SK-N-SH (cell line): ENCODE measurements around the gene LRRC58. TPM values are rescaled to one million over a fixed set of nuclear protein-coding genes. Genes with fewer than 3 reads are reported as not detected.

Experiments used
- CTCF ChIA-PET: fragments of 300-600, 350-600 bp; formaldehyde crosslinking; extraction: SDS; loops from one replicate; lab custom pipeline; 2021; lab: Yijun Ruan, JAX
- POLR2A ChIA-PET: fragments of 350-600 bp; sonication (Branson Sonifier 250); formaldehyde crosslinking; extraction: SDS; loops from one replicate; lab custom pipeline; 2020; ENCODE audit warnings: antibody characterized with exemption, inconsistent platforms; lab: Yijun Ruan, JAX
- DNase-seq: peaks from one replicate; pipeline ENCODE4 v3.0.0; 2012
- H2AFZ ChIP-seq: fragments of 200-600 bp; sonication (generic); 2 replicates; pipeline ENCODE4 v1.8.1; 2016; ENCODE audit warnings: antibody characterized with exemption, mild to moderate bottlenecking, low read depth
- H3F3A ChIP-seq: fragments of 200-600 bp; sonication (generic); replicated peaks from 2 replicates; pipeline ENCODE3; 2016; ENCODE audit warnings: antibody characterized with exemption, mild to moderate bottlenecking; ENCODE audit not compliant: insufficient read depth
- H3K27ac ChIP-seq, 2 experiments: fragments of 200-500 bp in 1 of 2; fragments of 200-600 bp in 1 of 2; sonication (Bioruptor generic) in 1 of 2; sonication (generic), shearing (Covaris generic) in 1 of 2; 2 replicates each; pipeline versions ENCODE4 v1.5.1 to v1.6.1; 2014 to 2016; ENCODE audit warnings: low read depth in 2 of 2, inconsistent platforms in 1 of 2, low read length in 1 of 2, mild to moderate bottlenecking in 1 of 2, mixed read lengths in 1 of 2
- H3K27me3 ChIP-seq: fragments of 200-600 bp; sonication (generic), shearing (Covaris generic); 2 replicates; pipeline ENCODE4 v1.6.1; 2016; ENCODE audit warnings: mixed run types; ENCODE audit not compliant: insufficient read depth
- H3K36me3 ChIP-seq, 2 experiments: fragments of 200-500 bp in 1 of 2; fragments of 200-600 bp in 1 of 2; sonication (Bioruptor generic) in 1 of 2; sonication (generic) in 1 of 2; replicated peaks in 1 of 2; 2 replicates each; pipeline versions ENCODE3 to v1.5.1; 2014 to 2016; ENCODE audit warnings: low read length in 1 of 2, mild to moderate bottlenecking in 1 of 2; ENCODE audit not compliant: insufficient read depth in 2 of 2, control insufficient read depth in 1 of 2
- H3K4me1 ChIP-seq, 2 experiments: fragments of 200-500 bp in 1 of 2; fragments of 200-600 bp in 1 of 2; sonication (Bioruptor generic) in 1 of 2; sonication (generic), shearing (Covaris generic) in 1 of 2; 2 replicates each; pipeline versions ENCODE4 v1.5.1 to v1.6.1; 2014 to 2016; ENCODE audit warnings: low read depth in 1 of 2, low read length in 1 of 2, mixed run types in 1 of 2; ENCODE audit not compliant: insufficient read depth in 2 of 2, control insufficient read depth in 1 of 2
- H3K4me2 ChIP-seq: fragments of 200-600 bp; sonication (generic), shearing (Covaris generic); 2 replicates; pipeline ENCODE4 v1.6.1; 2017; ENCODE audit warnings: mixed run types
- H3K4me3 ChIP-seq, 2 experiments: fragments of 200-500 bp in 1 of 2; fragments of 200-600 bp in 1 of 2; sonication (Bioruptor generic) in 1 of 2; sonication (generic), shearing (Covaris generic) in 1 of 2; 2 replicates each; pipeline versions ENCODE4 v1.5.1 to v1.8.1; 2014 to 2016; ENCODE audit warnings: low read depth in 2 of 2, inconsistent platforms in 1 of 2, low read length in 1 of 2, mild to moderate bottlenecking in 1 of 2, mixed read lengths in 1 of 2, moderate library complexity in 1 of 2
- H3K79me2 ChIP-seq: fragments of 200-600 bp; sonication (generic); 2 replicates; pipeline ENCODE4 v1.8.1; 2017; ENCODE audit warnings: mild to moderate bottlenecking; ENCODE audit not compliant: insufficient read depth
- H3K9ac ChIP-seq: fragments of 200-600 bp; sonication (generic); 2 replicates; pipeline ENCODE4 v1.6.1; 2017; ENCODE audit warnings: mixed run types
- H3K9me2 ChIP-seq: fragments of 200-600 bp; sonication (generic); 2 replicates; pipeline ENCODE4 v1.6.1; 2017; ENCODE audit warnings: mixed run types
- H3K9me3 ChIP-seq: fragments of 200-600 bp; sonication (generic); 2 replicates; pipeline ENCODE4 v1.6.1; 2017; ENCODE audit warnings: mixed run types, mild to moderate bottlenecking, moderate library complexity
- H4K20me1 ChIP-seq: fragments of 200-600 bp; sonication (generic); 2 replicates; pipeline ENCODE4 v1.6.1; 2017; ENCODE audit warnings: mild to moderate bottlenecking, mixed run types; ENCODE audit not compliant: insufficient read depth
- EZH2phosphoT487 ChIP-seq: fragments of 200-600 bp; sonication (generic); IDR thresholded peaks from 2 replicates; pipeline ENCODE4 v1.6.1; 2017; ENCODE audit warnings: low read depth, mixed run types, mild to moderate bottlenecking, antibody characterized with exemption, moderate library complexity, borderline replicate concordance
- FOSL2 ChIP-seq: IDR thresholded peaks from 2 replicates; pipeline ENCODE4 v1.4.0; 2012; ENCODE audit warnings: low read depth, mild to moderate bottlenecking, moderate library complexity, borderline replicate concordance
- FOXJ3 ChIP-seq: sonication (generic); formaldehyde crosslinking; IDR thresholded peaks from 2 replicates; pipeline ENCODE4 v1.5.1; 2020; ENCODE audit warnings: mild to moderate bottlenecking, missing genetic modification reagents
- GABPA ChIP-seq: IDR thresholded peaks from 2 replicates; pipeline ENCODE4 v1.4.0; 2012; ENCODE audit warnings: low read depth, mild to moderate bottlenecking
- IRF3 ChIP-seq: fragments of 150-350 bp; IDR thresholded peaks from 2 replicates; pipeline ENCODE4 v1.6.1; 2016; ENCODE audit warnings: mild to moderate bottlenecking, low read depth, low read length
- NFIC ChIP-seq: IDR thresholded peaks from 2 replicates; pipeline ENCODE4 v1.4.0; 2012; ENCODE audit warnings: borderline replicate concordance
- NRF1 ChIP-seq: IDR thresholded peaks from 2 replicates; pipeline ENCODE4 v1.6.1; 2012; ENCODE audit warnings: low read depth, mild to moderate bottlenecking, low read length
- POLR2AphosphoS5 ChIP-seq: IDR thresholded peaks from 2 replicates; pipeline ENCODE4 v1.6.1; 2012; ENCODE audit warnings: low read depth, low read length
- RAD21 ChIP-seq: IDR thresholded peaks from 2 replicates; pipeline ENCODE4 v1.6.1; 2012; ENCODE audit warnings: mild to moderate bottlenecking, low read length
- RCOR1 ChIP-seq: fragments of 150-350 bp; IDR thresholded peaks from 2 replicates; pipeline ENCODE4 v1.6.1; 2017; ENCODE audit warnings: antibody characterized with exemption, low read length
- RFX5 ChIP-seq: IDR thresholded peaks from 2 replicates; pipeline ENCODE4 v1.6.1; 2012; ENCODE audit warnings: mild to moderate bottlenecking, improper control_type of control experiment, low read length
- SIN3A ChIP-seq: IDR thresholded peaks from 2 replicates; pipeline ENCODE4 v1.6.1; 2012; ENCODE audit warnings: low read depth, mild to moderate bottlenecking, low read length, moderate library complexity, borderline replicate concordance
- SMC3 ChIP-seq: IDR thresholded peaks from 2 replicates; pipeline ENCODE4 v1.6.1; 2012; ENCODE audit warnings: low read depth, low read length, improper control_type of control experiment
- TAF1 ChIP-seq: IDR thresholded peaks from 2 replicates; pipeline ENCODE4 v1.6.1; 2012; ENCODE audit warnings: low read depth, mild to moderate bottlenecking, low read length, moderate library complexity, borderline replicate concordance
- TCF12 ChIP-seq: IDR thresholded peaks from 2 replicates; pipeline ENCODE4 v1.4.0; 2012
- TEAD4 ChIP-seq: IDR thresholded peaks from 2 replicates; pipeline ENCODE4 v1.4.0; 2012; ENCODE audit warnings: mild to moderate bottlenecking, borderline replicate concordance; ENCODE audit not compliant: insufficient read depth
- YY1 ChIP-seq: IDR thresholded peaks from 2 replicates; pipeline ENCODE4 v1.4.0; 2012; ENCODE audit warnings: low read depth, mild to moderate bottlenecking
- WGBS: methylation state at CpG from one replicate; pipeline ENCODE4 v1.1.6; 2017; ENCODE audit warnings: low lambda C conversion rate; 5-methylcytosine and 5-hydroxymethylcytosine counted together
- polyA plus RNA-seq, 3 experiments: library from polyadenylated mRNA; depleted of rRNA; stranded (reverse); fragments of >200 nt; gene quantifications; 2 replicates each; pipeline ENCODE4 v1.2.3, GENCODE V29; 2012
- TF ChIP-seq, protein P1 (sequence below): IDR thresholded peaks from 2 replicates; pipeline ENCODE4; 2012
- TF ChIP-seq, protein P2 (sequence below): IDR thresholded peaks from 2 replicates; pipeline ENCODE4 v1.4.0; 2012; ENCODE audit warnings: low read depth, borderline replicate concordance
- TF ChIP-seq, protein P3 (sequence below): IDR thresholded peaks from 2 replicates; pipeline ENCODE4 v1.4.0; 2012; ENCODE audit warnings: low read depth
- TF ChIP-seq, protein P4 (sequence below): IDR thresholded peaks from 2 replicates; pipeline ENCODE4 v1.4.0; 2012; ENCODE audit warnings: low read depth, borderline replicate concordance

Gene LRRC58
- polyA plus RNA-seq, 1 of the 3 experiments (the other 2 are of a cell fraction): 5.8 TPM

DNA sequence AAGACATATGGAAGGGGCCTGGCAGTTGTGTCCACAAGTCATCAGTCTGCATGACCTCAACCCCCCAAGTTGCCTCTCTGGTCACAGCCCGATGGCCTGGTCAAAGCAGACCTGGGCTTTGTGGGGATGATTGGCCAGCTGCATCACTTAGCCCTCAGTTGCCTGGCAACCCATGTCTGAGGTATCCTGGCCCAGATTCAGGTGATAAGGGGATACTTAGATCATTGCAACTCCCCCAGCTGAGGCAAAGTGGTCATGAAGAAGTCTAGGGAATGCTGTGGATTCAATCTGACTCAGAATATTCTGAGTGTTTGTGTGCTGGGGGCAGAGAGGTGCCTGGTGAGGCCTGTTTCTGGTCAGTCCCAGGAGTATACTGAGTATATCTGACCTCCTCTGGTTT lies 69.1 kb downstream of the LRRC58 start:
- no peak overlapping the region for H3K27ac ChIP-seq
- H3K9me2 ChIP-seq: no peaks in the 10 kb centered on the region
- no peaks in the 10 kb centered on the region for H3F3A ChIP-seq
- TF ChIP-seq, protein P1, sequence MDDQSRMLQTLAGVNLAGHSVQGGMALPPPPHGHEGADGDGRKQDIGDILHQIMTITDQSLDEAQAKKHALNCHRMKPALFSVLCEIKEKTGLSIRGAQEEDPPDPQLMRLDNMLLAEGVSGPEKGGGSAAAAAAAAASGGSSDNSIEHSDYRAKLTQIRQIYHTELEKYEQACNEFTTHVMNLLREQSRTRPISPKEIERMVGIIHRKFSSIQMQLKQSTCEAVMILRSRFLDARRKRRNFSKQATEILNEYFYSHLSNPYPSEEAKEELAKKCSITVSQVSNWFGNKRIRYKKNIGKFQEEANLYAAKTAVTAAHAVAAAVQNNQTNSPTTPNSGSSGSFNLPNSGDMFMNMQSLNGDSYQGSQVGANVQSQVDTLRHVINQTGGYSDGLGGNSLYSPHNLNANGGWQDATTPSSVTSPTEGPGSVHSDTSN: no peak
- TF ChIP-seq TCF12 (no peak), YY1 (no peak), NRF1 (no peak), POLR2AphosphoS5 (no peak), SIN3A (no peak), GABPA (no peak), EZH2phosphoT487 (no peak), TAF1 (no peak), IRF3 (no peak), SMC3 (no peak), RFX5 (no peak)
- TF ChIP-seq, protein P2, sequence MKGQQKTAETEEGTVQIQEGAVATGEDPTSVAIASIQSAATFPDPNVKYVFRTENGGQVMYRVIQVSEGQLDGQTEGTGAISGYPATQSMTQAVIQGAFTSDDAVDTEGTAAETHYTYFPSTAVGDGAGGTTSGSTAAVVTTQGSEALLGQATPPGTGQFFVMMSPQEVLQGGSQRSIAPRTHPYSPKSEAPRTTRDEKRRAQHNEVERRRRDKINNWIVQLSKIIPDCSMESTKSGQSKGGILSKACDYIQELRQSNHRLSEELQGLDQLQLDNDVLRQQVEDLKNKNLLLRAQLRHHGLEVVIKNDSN: no peak
- TF ChIP-seq, protein P3, sequence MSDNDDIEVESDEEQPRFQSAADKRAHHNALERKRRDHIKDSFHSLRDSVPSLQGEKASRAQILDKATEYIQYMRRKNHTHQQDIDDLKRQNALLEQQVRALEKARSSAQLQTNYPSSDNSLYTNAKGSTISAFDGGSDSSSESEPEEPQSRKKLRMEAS: no peak
- TF ChIP-seq, all 33 proteins: peak for 0
- Histone ChIP-seq H3K4me3 (no peak overlapping the region), H3K4me2 (no peak overlapping the region), H2AFZ (no peak overlapping the region), H3K79me2 (no peaks in the 10 kb centered on the region), H3K36me3 (no peaks in the 10 kb centered on the region), H3K9ac (no peak overlapping the region), H3K27me3 (no peaks in the 10 kb centered on the region), H4K20me1 (no peaks in the 10 kb centered on the region), H3K4me1 (peaks cover 0 to 6% of the 10 kb centered on the region in 2 experiments; a peak in 1 of 4 replicates), H3K9me3 (no peaks in the 10 kb centered on the region)
- DNase-seq: no peak
- 25% methylated on average over 1 of the region's 1 CpG for WGBS
- CTCF ChIA-PET: interaction anchor here (0.7 to 1.7 kb wide), 3 partner anchors 14 to 137 kb away, joined by 3 to 5 read pairs (median 3); no protein-coding TSS in a partner anchor
- POLR2A ChIA-PET: no interaction called here

DNA sequence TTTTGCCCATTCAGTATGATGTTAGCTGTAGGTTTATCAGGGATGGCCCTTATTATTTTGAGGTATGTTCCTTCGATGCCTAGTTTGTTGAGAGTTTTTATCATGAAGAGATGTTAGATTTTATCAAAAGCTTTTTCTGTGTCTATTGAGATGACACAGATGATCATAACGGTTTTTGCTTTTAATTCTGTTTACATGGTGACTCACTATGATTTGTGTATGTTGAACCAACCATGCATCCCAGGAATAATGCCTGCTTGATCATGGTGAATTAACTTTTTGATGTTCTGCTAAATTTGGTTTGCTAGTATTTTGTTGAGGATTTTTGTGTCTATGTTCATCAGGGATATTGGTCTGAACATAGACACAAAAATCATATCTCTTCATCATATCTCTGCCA lies 72.4 kb downstream of the LRRC58 start:
- POLR2A ChIA-PET: no interaction called here
- no peak overlapping the region for H2AFZ ChIP-seq
- TF ChIP-seq TAF1 (no peak), NFIC (no peak), EZH2phosphoT487 (no peak), FOSL2 (no peak), SIN3A (no peak), POLR2AphosphoS5 (no peak), SMC3 (no peak), RAD21 (no peak), FOXJ3 (no peak), RCOR1 (no peak), RFX5 (no peak), TEAD4 (no peak)
- TF ChIP-seq, protein P3: no peak
- TF ChIP-seq, protein P4, sequence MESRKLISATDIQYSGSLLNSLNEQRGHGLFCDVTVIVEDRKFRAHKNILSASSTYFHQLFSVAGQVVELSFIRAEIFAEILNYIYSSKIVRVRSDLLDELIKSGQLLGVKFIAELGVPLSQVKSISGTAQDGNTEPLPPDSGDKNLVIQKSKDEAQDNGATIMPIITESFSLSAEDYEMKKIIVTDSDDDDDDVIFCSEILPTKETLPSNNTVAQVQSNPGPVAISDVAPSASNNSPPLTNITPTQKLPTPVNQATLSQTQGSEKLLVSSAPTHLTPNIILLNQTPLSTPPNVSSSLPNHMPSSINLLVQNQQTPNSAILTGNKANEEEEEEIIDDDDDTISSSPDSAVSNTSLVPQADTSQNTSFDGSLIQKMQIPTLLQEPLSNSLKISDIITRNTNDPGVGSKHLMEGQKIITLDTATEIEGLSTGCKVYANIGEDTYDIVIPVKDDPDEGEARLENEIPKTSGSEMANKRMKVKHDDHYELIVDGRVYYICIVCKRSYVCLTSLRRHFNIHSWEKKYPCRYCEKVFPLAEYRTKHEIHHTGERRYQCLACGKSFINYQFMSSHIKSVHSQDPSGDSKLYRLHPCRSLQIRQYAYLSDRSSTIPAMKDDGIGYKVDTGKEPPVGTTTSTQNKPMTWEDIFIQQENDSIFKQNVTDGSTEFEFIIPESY: no peak
- no peak overlapping the region for H3K27ac ChIP-seq
- no peaks in the 10 kb centered on the region for H3K27me3 ChIP-seq
- H3F3A ChIP-seq: no peaks in the 10 kb centered on the region
- no peak for DNase-seq
- CTCF ChIA-PET: no interaction called here
- H4K20me1 ChIP-seq: no peaks in the 10 kb centered on the region
- H3K4me2 ChIP-seq: no peak overlapping the region
- no peaks in the 10 kb centered on the region for H3K9me3 ChIP-seq
- H3K36me3 ChIP-seq: no peaks in the 10 kb centered on the region
- H3K9ac ChIP-seq: no peak overlapping the region
- no peak overlapping the region for H3K4me3 ChIP-seq
- WGBS: 28% methylated on average over 2 of the region's 2 CpGs
- H3K79me2 ChIP-seq: no peaks in the 10 kb centered on the region
- H3K9me2 ChIP-seq: no peaks in the 10 kb centered on the region
- H3K4me1 ChIP-seq: no peaks in the 10 kb centered on the region; a peak in 1 of 4 replicates
